B cell (primary cell): Measurements from ENCODE around the gene ACADS. TPM values are rescaled to one million over a fixed set of nuclear protein-coding genes. Genes with fewer than 3 reads are reported as not detected.

Experiments
- ATAC-seq: fragments of 200-7000 bp; cut with Tn5 transposase; one replicate; pipeline ENCODE4 v1.10.0; 2021; ENCODE audit warnings: low read depth, mild to moderate bottlenecking, moderate number of reproducible peaks, moderate library complexity
- CTCF ChIA-PET: fragments of 350-600 bp; sonication (Branson Sonifier 250); formaldehyde crosslinking; loops from one replicate; lab custom pipeline; 2021; ENCODE audit warnings: antibody characterized with exemption, inconsistent platforms; lab: Charles Lee
- POLR2A ChIA-PET: fragments of 350-600 bp; sonication (Branson Sonifier 250); formaldehyde crosslinking; loops from one replicate; lab custom pipeline; 2021; ENCODE audit warnings: antibody characterized with exemption; lab: Charles Lee
- DNase-seq: peaks from one replicate; pipeline ENCODE4 v3.0.0; 2013
- H2AFZ ChIP-seq: 2 replicates; pipeline ENCODE4 v1.6.1; 2012; ENCODE audit warnings: mild to moderate bottlenecking, low read depth, low read length; ENCODE audit not compliant: insufficient read depth, poor library complexity, severe bottlenecking
- H3K27ac ChIP-seq, 2 donors: 1 replicate in 1 of 2; 2 replicates in 1 of 2; pipeline ENCODE4 v1.5.1; 2012 to 2013; ENCODE audit warnings: low read length in 2 of 2, mild to moderate bottlenecking in 2 of 2, moderate library complexity in 1 of 2
- H3K27me3 ChIP-seq, 4 experiments: fragments of 200-600 bp in 1 of 4; sonication (generic) in 1 of 4; replicated peaks in 1 of 4; 1 replicate in 2 of 4; 2 replicates in 2 of 4; pipeline versions ENCODE4 v1.6.1 to v1.7.0; 2013 to 2016; ENCODE audit warnings: low read length in 3 of 4, mild to moderate bottlenecking in 2 of 4, mixed read lengths in 1 of 4, moderate library complexity in 1 of 4; ENCODE audit not compliant: insufficient read depth in 4 of 4, control insufficient read depth in 3 of 4; ENCODE audit errors: control extremely low read depth in 1 of 4
- H3K36me3 ChIP-seq, 2 experiments: replicated peaks in 1 of 2; 1 replicate in 1 of 2; 2 replicates in 1 of 2; pipeline versions ENCODE4 v1.6.1 to v1.7.1; 2013; ENCODE audit warnings: low read length in 1 of 2; ENCODE audit not compliant: insufficient read depth in 2 of 2, control insufficient read depth in 1 of 2; ENCODE audit errors: control extremely low read depth in 1 of 2, extremely low read depth in 1 of 2
- H3K4me1 ChIP-seq, 2 donors: fragments of 200-600 bp in 1 of 2; sonication (generic) in 1 of 2; 1 replicate in 1 of 2; 2 replicates in 1 of 2; pipeline versions ENCODE4 v1.5.1 to v1.6.1; 2013 to 2017; ENCODE audit warnings: low read length in 2 of 2; ENCODE audit not compliant: control insufficient read depth in 2 of 2, insufficient read depth in 2 of 2
- H3K4me2 ChIP-seq: replicated peaks from 2 replicates; pipeline ENCODE3; 2012; ENCODE audit warnings: mild to moderate bottlenecking, low read depth, low read length; ENCODE audit not compliant: poor library complexity, severe bottlenecking
- H3K4me3 ChIP-seq, 5 experiments: fragments of 200-600 bp in 1 of 5; sonication (generic) in 1 of 5; 1 replicate in 3 of 5; 2 replicates in 2 of 5; pipeline versions ENCODE4 v1.5.1 to v1.7.0; 2011 to 2016; ENCODE audit warnings: low read length in 4 of 5, mild to moderate bottlenecking in 4 of 5, low read depth in 2 of 5, control low read depth in 1 of 5, moderate library complexity in 1 of 5; ENCODE audit not compliant: insufficient read depth in 1 of 5; ENCODE audit errors: control extremely low read depth in 1 of 5, extremely low read depth in 1 of 5
- H3K79me2 ChIP-seq: fragments of 200-600 bp; sonication (generic); one replicate; pipeline ENCODE4 v1.6.0; 2016; ENCODE audit warnings: low read length; ENCODE audit not compliant: control insufficient read depth, insufficient read depth
- H3K9ac ChIP-seq: fragments of 200-600 bp; sonication (generic); 2 replicates; pipeline ENCODE4 v1.6.1; 2017; ENCODE audit warnings: mild to moderate bottlenecking, low read length, moderate library complexity
- H3K9me3 ChIP-seq, 3 donors: one replicate each; pipeline versions ENCODE4 v1.6.1 to v1.7.1; 2013; ENCODE audit warnings: low read length in 2 of 3; ENCODE audit not compliant: control insufficient read depth in 2 of 3, insufficient read depth in 1 of 3; ENCODE audit errors: control extremely low read depth in 1 of 3
- H4K20me1 ChIP-seq: 2 replicates; pipeline ENCODE4 v1.6.0; 2012; ENCODE audit warnings: mild to moderate bottlenecking, low read length; ENCODE audit not compliant: insufficient read depth, control insufficient read depth, poor library complexity, severe bottlenecking
- H3K27ac Mint-ChIP-seq: one replicate; pipeline ENCODE4 v1.8.0; 2021; ENCODE audit warnings: mixed read lengths
- H3K27me3 Mint-ChIP-seq: one replicate; pipeline ENCODE4 v1.8.0; 2021; ENCODE audit warnings: mixed read lengths
- H3K4me1 Mint-ChIP-seq: one replicate; pipeline ENCODE4 v1.8.0; 2021; ENCODE audit warnings: mixed read lengths
- H3K4me3 Mint-ChIP-seq: one replicate; pipeline ENCODE4 v1.8.0; 2021; ENCODE audit warnings: mixed read lengths
- H3K9me3 Mint-ChIP-seq: one replicate; pipeline ENCODE4 v1.8.0; 2022; ENCODE audit warnings: mixed read lengths; ENCODE audit not compliant: insufficient read depth
- CTCF ChIP-seq: fragments of 200-600 bp; IDR thresholded peaks from one replicate; pipeline ENCODE4 v1.8.0; 2022; ENCODE audit warnings: antibody characterized with exemption, mild to moderate bottlenecking
- EZH2 ChIP-seq: IDR thresholded peaks from 2 replicates; pipeline ENCODE4 v1.6.1; 2012; ENCODE audit warnings: borderline replicate concordance, low read depth, mild to moderate bottlenecking, moderate library complexity, low read length; ENCODE audit not compliant: insufficient read depth, poor library complexity, severe bottlenecking
- WGBS: methylation state at CpG from one replicate; pipeline ENCODE4 v1.1.5; 2013; ENCODE audit warnings: missing lambda C conversion rate; ENCODE audit not compliant: insufficient coverage; 5-methylcytosine and 5-hydroxymethylcytosine counted together
- intact Hi-C: fragments of 100-400 bp; cut with micrococcal nuclease; formaldehyde crosslinking; loops from one replicate; pipeline ENCODE4 v1.10.0; 2022
- polyA plus RNA-seq: library from polyadenylated mRNA; depleted of rRNA; stranded (reverse); fragments of >200 nt; gene quantifications from 2 replicates; pipeline ENCODE4 v1.2.3, GENCODE V29; 2012
- total RNA-seq, 2 donors: library from RNA; stranded (reverse); fragments of 120-200 nt in 1 of 2; gene quantifications; 1 replicate in 1 of 2; 2 replicates in 1 of 2; pipeline versions ENCODE4 v1.2.3 to v1.2.4, GENCODE V29; 2013 to 2022

ACADS gene
- total and polyA plus RNA-seq, 2 donors (not counting 1 experiment from before 2014, with no cell fraction given) = 6.8 to 10.0 TPM

GRCh38 chr12:120687578-120688289 lies 37.9 kb upstream of the ACADS start:
- Mint-ChIP-seq H3K27ac (peak overlapping the region; percentile 59), H3K4me1 (peaks cover 49% of the 10 kb centered on the region), H3K27me3 (no peaks in the 10 kb centered on the region), H3K9me3 (no peaks in the 10 kb centered on the region), H3K4me3 (peak overlapping the region; percentile 88)
- Histone ChIP-seq H3K4me1 (peaks cover 41 to 46% of the 10 kb centered on the region in 2 donors), H3K27me3 (no peaks in the 10 kb centered on the region), H3K9me3 (peaks cover 0 to 6% (median 2%) of the 10 kb centered on the region in 3 donors), H3K79me2 (peaks cover 57% of the 10 kb centered on the region), H2AFZ (peak overlapping the region; percentile 91), H3K27ac (peak overlapping the region in 1 of 2 donors; percentile 87), H3K4me2 (peak overlapping the region; percentile 84), H3K4me3 (peak overlapping the region; percentile 71 to 91 (median 79)), H4K20me1 (peaks cover 49% of the 10 kb centered on the region), H3K9ac (peak overlapping the region; percentile 77), H3K36me3 (peaks cover 0 to 3% of the 10 kb centered on the region in 2 experiments)
- CTCF ChIA-PET = interaction anchor here (0.7 to 8.9 kb wide), 12 partner anchors 9 to 284 kb away, joined by 3 to 121 read pairs (median 4); partner anchors contain the start of gene POP5
- POLR2A ChIA-PET = no interaction called here
- TF ChIP-seq EZH2 = no peak
- TF ChIP-seq CTCF = no peak
- DNase-seq (peak; percentile 45), ATAC-seq (no peak)
- intact Hi-C loops = loop anchor here (1.0 to 10.0 kb wide), 5 partner anchors 153 to 1200 kb away; partner anchors contain the start of genes C12orf43, COX6A1, PSMD9 and RNF10
- 2% methylated on average over 23 of the region's 31 CpGs for WGBS
